Spinal cord (tissue), 10 donors: ENCODE measurements around the gene DECR2. TPM values are rescaled to one million over a fixed set of nuclear protein-coding genes. Genes with fewer than 3 reads are reported as not detected.

Experiments
- DNase-seq, 6 donors: peaks; one replicate each; pipeline versions ENCODE4 v3.0.0 to v3.0.0-alpha.2; 2013 to 2015; ENCODE audit warnings: low spot score in 6 of 6, low read depth in 4 of 6
- H3K27ac ChIP-seq: one replicate; pipeline ENCODE4 v1.5.1; 2013; ENCODE audit warnings: low read depth, low read length, control low read depth
- H3K27me3 ChIP-seq: one replicate; pipeline ENCODE4 v1.6.1; 2013; ENCODE audit warnings: low read length; ENCODE audit not compliant: control insufficient read depth, insufficient read depth
- H3K36me3 ChIP-seq: one replicate; pipeline ENCODE4 v1.6.1; 2013; ENCODE audit warnings: low read length; ENCODE audit not compliant: control insufficient read depth, insufficient read depth
- H3K4me1 ChIP-seq: one replicate; pipeline ENCODE4 v1.6.1; 2013; ENCODE audit warnings: low read length; ENCODE audit not compliant: control insufficient read depth, insufficient read depth
- H3K4me3 ChIP-seq: one replicate; pipeline ENCODE4 v1.5.1; 2013; ENCODE audit warnings: low read depth, low read length, control low read depth
- H3K9me3 ChIP-seq: one replicate; pipeline ENCODE4 v1.6.1; 2013; ENCODE audit warnings: low read length; ENCODE audit not compliant: control insufficient read depth, insufficient read depth
- WGBS: methylation state at CpG from one replicate; pipeline ENCODE4 v1.1.5; 2013; ENCODE audit warnings: missing lambda C conversion rate; ENCODE audit not compliant: insufficient coverage; 5-methylcytosine and 5-hydroxymethylcytosine counted together
- polyA plus RNA-seq, 2 donors: library from polyadenylated mRNA; unstranded; fragments of 120-200 nt; gene quantifications; one replicate each; pipeline ENCODE4 v1.2.1, GENCODE V29; 2013; ENCODE audit not compliant: insufficient read length in 2 of 2
- small RNA-seq: library from RNA; depleted of rRNA; stranded (forward); fragments of <200 nt; gene quantifications from one replicate; pipeline ENCODE3, GENCODE V24; 2014; ENCODE audit warnings: low replicate concordance
- total RNA-seq, 2 donors: library from RNA; depleted of rRNA in 1 of 2; stranded (reverse); fragments of 120-200 nt in 1 of 2; fragments of >200 nt in 1 of 2; gene quantifications; one replicate each; pipeline versions ENCODE4 v1.2.3 to v1.2.4, GENCODE V29; 2013 to 2014
- donor health status: healthy.

Gene DECR2
- total and polyA plus RNA-seq, 4 donors = 5.1 to 27.7 (median 17.1) TPM

DNA sequence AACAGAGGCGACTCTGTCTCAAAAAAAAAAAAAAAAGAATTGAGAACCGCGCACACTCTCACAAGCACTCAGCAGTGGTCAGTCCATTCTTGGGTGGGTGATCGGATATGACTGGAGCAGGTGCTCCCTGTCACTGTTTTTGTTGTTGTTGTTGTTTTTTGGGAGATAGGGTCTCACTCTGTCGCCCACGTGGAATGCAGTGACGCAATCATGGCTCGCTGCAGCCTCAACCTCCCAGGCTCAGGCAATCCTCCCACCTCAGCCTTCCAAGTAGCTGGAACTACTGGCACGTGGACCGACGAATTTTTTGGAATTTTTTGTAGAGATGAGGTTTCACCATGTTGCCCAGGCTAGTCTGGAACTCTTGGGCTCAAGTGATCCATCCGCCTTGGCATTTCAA lies 53.8 kb downstream of the DECR2 start:
- DNase-seq = no peak
- 97% methylated on average over 3 of the region's 12 CpGs for WGBS
- peaks cover 26% of the 10 kb centered on the region for H3K4me1 ChIP-seq
- no peaks in the 10 kb centered on the region for H3K9me3 ChIP-seq
- H3K36me3 ChIP-seq = peaks cover under 1% of the 10 kb centered on the region
- H3K27ac ChIP-seq = no peak overlapping the region
- H3K4me3 ChIP-seq = no peak overlapping the region
- no peaks in the 10 kb centered on the region for H3K27me3 ChIP-seq

DNA sequence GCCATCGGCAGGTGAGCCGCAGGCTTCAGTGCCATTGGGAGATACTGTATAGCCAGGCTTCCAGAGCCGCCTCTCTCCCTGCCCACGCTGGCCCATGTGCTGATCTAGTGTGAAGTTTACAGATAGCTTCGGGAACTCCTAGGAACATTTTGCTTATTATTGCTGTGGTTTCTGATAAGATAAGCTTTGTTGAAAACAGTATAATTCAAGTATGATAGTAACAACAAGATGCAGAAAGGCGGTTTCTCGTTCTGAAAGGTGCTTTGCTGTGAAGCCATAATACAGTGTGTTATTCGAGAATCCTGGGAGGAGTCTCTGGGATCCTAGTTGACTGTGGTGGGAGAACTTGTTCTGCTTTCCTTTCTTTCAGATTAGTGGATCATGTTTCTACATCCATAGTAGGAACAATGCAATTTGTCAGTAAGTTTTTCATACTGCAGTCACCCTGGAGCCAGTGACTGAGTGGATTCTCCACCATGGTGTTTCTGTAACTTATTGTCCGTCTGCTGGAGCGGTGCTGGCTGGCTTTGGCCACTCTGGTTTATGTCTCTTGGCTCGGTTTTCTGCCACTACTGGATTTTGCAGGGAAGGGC lies 55.3 kb downstream of the DECR2 start:
- Histone ChIP-seq H3K36me3 (peaks cover 12% of the 10 kb centered on the region), H3K9me3 (no peaks in the 10 kb centered on the region), H3K4me1 (peaks cover 19% of the 10 kb centered on the region), H3K4me3 (no peak overlapping the region), H3K27ac (peak overlapping the region; percentile 62), H3K27me3 (no peaks in the 10 kb centered on the region)
- peak in 3 of 6 donors; percentile 28 to 70 (median 51) for DNase-seq
- 37% methylated on average over 9 of the region's 11 CpGs for WGBS

DNA sequence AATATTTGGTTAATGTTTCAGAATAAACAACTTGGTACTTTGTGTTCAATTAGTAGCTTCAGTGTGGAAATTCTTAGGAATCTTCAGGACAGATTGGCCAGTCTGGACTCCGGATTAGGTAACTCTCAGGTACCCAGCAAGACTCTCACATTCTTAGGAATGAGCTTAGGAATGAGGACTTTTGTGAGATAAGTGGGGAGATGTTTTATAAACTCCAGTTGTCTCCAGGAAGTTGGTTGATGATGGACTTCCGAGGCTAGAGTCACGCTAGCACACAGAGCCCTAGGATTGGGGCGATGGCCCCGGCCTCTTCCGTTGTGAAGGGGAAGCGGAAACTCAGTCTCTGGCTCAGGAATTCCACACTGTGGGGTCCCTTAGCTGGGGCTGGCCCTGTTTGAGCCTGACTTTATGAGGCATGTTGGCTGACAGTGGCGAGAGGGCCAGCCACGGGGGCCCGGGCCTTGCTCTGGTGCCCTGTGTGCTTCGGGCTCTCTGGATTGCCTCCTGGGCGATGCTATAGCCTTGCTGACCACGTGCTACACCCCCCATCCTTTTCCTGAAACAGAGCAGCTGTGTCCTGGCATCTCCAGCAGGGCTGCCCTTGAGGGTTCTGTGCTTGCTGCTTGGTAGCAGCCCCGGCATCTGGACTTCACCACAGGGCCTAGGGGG lies 56.2 kb downstream of the DECR2 start:
- Histone ChIP-seq H3K9me3 (no peaks in the 10 kb centered on the region), H3K27ac (peak overlapping the region; percentile 62), H3K4me1 (peaks cover 19% of the 10 kb centered on the region), H3K36me3 (peaks cover 21% of the 10 kb centered on the region), H3K4me3 (no peak overlapping the region), H3K27me3 (no peaks in the 10 kb centered on the region)
- 66% methylated on average over 12 of the region's 14 CpGs for WGBS
- DNase-seq = peak in 2 of 6 donors; percentile 49 to 57

DNA sequence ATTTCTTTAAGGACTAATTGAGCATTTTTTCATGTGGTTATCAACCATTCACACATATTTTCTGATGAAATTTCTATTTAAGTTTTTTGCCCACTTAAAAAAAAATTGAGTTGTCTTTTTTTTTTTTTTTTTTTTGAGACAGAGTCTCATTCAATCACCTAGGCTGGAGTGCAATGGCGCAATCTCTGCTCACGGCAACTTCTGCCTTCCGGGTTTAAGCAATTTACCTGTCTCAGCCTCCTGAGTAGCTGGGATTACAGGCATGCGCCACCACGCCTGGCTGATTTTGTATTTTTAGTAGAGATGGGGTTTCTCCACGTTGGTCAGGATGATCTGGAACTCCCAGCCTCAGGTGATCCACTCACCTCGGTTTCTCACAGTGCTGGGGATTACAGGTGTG lies 58.1 kb downstream of the DECR2 start:
- H3K27me3 ChIP-seq = no peaks in the 10 kb centered on the region
- H3K36me3 ChIP-seq = peaks cover 38% of the 10 kb centered on the region
- 97% methylated on average over 5 of the region's 7 CpGs for WGBS

DNA sequence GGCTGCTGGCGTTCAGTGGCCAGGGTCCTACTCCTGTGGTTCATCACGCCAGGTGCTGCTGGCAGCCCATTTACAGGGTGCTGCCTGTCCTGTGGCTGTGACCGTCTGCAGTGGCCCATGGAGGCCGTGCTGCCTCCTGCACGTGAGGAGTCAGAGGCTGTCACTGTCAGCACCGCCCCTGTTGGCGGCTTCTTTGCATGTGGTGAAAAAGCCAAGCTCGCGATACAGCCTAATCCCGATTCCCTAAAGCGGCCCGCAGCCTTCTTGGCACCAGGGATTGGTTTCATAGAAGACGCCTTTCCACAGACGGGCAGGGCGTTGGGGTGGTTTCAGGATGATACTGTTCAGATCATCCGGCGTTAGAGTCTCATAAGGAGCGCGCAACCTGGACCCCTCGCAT lies 59.1 kb downstream of the DECR2 start:
- Histone ChIP-seq H3K4me1 (peaks cover 19% of the 10 kb centered on the region), H3K9me3 (no peaks in the 10 kb centered on the region), H3K27ac (no peak overlapping the region), H3K4me3 (no peak overlapping the region), H3K27me3 (no peaks in the 10 kb centered on the region), H3K36me3 (peaks cover 38% of the 10 kb centered on the region)
- DNase-seq = no peak
- WGBS = 91% methylated on average over 20 of the region's 20 CpGs

More for the DNA sequence above, 58.1 kb downstream of the DECR2 start:
- Histone ChIP-seq H3K4me1 (peaks cover 19% of the 10 kb centered on the region), H3K4me3 (no peak overlapping the region), H3K27ac (no peak overlapping the region), H3K9me3 (no peaks in the 10 kb centered on the region)
- no peak for DNase-seq

Small RNA genes lying within 50 kb of the gene (small RNA-seq; reads per million reads assigned to genes)
- not detected for gene RF00019

Other genes starting within 250 kb of the DECR2 start
- gene HBZ, start 249.2 kb upstream of the DECR2 start, total RNA-seq = 1 to 10 TPM; 1.4 to 5.0 TPM
- gene HBZ, start 249.2 kb upstream of the DECR2 start, polyA plus RNA-seq = 1 to 10 TPM; 1.1 to 3.3 TPM
- 10 to 100 TPM; 33.7 to 56.1 TPM for gene HBM, start 235.9 kb upstream of the DECR2 start, total RNA-seq
- gene HBM, start 235.9 kb upstream of the DECR2 start, polyA plus RNA-seq = 1 to 10 TPM; 5.4 to 5.5 TPM
- 1,000 to 10,000 TPM; 1,427 to 3,649 TPM for gene HBA2, start 229.0 kb upstream of the DECR2 start, total RNA-seq
- 1,000 to 10,000 TPM; 1,794 to 1,875 TPM for gene HBA2, start 229.0 kb upstream of the DECR2 start, polyA plus RNA-seq
- gene HBA1, start 225.2 kb upstream of the DECR2 start, total RNA-seq = 1,000 to 10,000 TPM in 1 of 2 donors, 100 to 1,000 TPM in 1; 718 to 1,778 TPM
- 1,000 to 10,000 TPM; 1,046 to 1,075 TPM for gene HBA1, start 225.2 kb upstream of the DECR2 start, polyA plus RNA-seq
- gene HBQ1, start 221.4 kb upstream of the DECR2 start, total RNA-seq = 1 to 10 TPM; 6.4 to 6.6 TPM
- gene HBQ1, start 221.4 kb upstream of the DECR2 start, polyA plus RNA-seq = 10 to 100 TPM; 10.4 to 11.6 TPM
- 100 to 1,000 TPM in 1 of 2 donors, 10 to 100 TPM in 1; 63.4 to 117 TPM for gene LUC7L, start 172.4 kb upstream of the DECR2 start, total RNA-seq
- 100 to 1,000 TPM; 158 to 199 TPM for gene LUC7L, start 172.4 kb upstream of the DECR2 start, polyA plus RNA-seq
- 10 to 100 TPM; 34.8 to 55.8 TPM for gene FAM234A, start 167.1 kb upstream of the DECR2 start, total RNA-seq
- gene FAM234A, start 167.1 kb upstream of the DECR2 start, polyA plus RNA-seq = 10 to 100 TPM; 60.6 to 66.3 TPM
- 10 to 100 TPM in 1 of 2 donors, 1 to 10 TPM in 1; 7.9 to 13.0 TPM for gene RGS11, start 125.9 kb upstream of the DECR2 start, total RNA-seq
- 10 to 100 TPM; 29.5 to 47.5 TPM for gene RGS11, start 125.9 kb upstream of the DECR2 start, polyA plus RNA-seq
- gene ARHGDIG, start 121.3 kb upstream of the DECR2 start, total RNA-seq = 10 to 100 TPM; 24.9 to 50.4 TPM
- gene ARHGDIG, start 121.3 kb upstream of the DECR2 start, polyA plus RNA-seq = 100 to 1,000 TPM; 106 to 120 TPM
- 10 to 100 TPM in 1 of 2 donors, 1 to 10 TPM in 1; 8.0 to 10.5 TPM for gene PDIA2, start 118.7 kb upstream of the DECR2 start, total RNA-seq
- gene PDIA2, start 118.7 kb upstream of the DECR2 start, polyA plus RNA-seq = 10 to 100 TPM; 37.1 to 38.4 TPM
- gene AXIN1, start 49.2 kb upstream of the DECR2 start, total RNA-seq = 10 to 100 TPM in 1 of 2 donors, 1 to 10 TPM in 1; 8.5 to 24.0 TPM
- 10 to 100 TPM; 20.5 to 23.0 TPM for gene AXIN1, start 49.2 kb upstream of the DECR2 start, polyA plus RNA-seq
- 10 to 100 TPM; 43.4 to 73.9 TPM for gene MRPL28, start 31.3 kb upstream of the DECR2 start, total RNA-seq
- gene MRPL28, start 31.3 kb upstream of the DECR2 start, polyA plus RNA-seq = 100 to 1,000 TPM; 112 to 114 TPM
- 10 to 100 TPM; 17.3 to 31.8 TPM for gene PGAP6, start 19.9 kb upstream of the DECR2 start, total RNA-seq
- gene PGAP6, start 19.9 kb upstream of the DECR2 start, polyA plus RNA-seq = 10 to 100 TPM; 60.6 to 70.3 TPM
- gene NME4, start 4.7 kb upstream of the DECR2 start, total RNA-seq = 10 to 100 TPM; 14.3 to 88.8 TPM
- 100 to 1,000 TPM; 133 to 150 TPM for gene NME4, start 4.7 kb upstream of the DECR2 start, polyA plus RNA-seq
- 10 to 100 TPM; 24.2 to 43.5 TPM for gene RAB11FIP3, start 23.8 kb downstream of the DECR2 start, total RNA-seq
- 100 to 1,000 TPM in 1 of 2 donors, 10 to 100 TPM in 1; 89.3 to 107 TPM for gene RAB11FIP3, start 23.8 kb downstream of the DECR2 start, polyA plus RNA-seq
- 10 to 100 TPM in 1 of 2 donors, 1 to 10 TPM in 1; 9.6 to 19.5 TPM for gene CAPN15, start 125.8 kb downstream of the DECR2 start, total RNA-seq
- gene CAPN15, start 125.8 kb downstream of the DECR2 start, polyA plus RNA-seq = 10 to 100 TPM; 36.4 to 43.2 TPM
- gene PRR35, start 158.5 kb downstream of the DECR2 start, total RNA-seq = under 1 TPM in 1 of 2 donors, not detected in 1; 0.06 TPM
- gene PRR35, start 158.5 kb downstream of the DECR2 start, polyA plus RNA-seq = under 1 TPM in 1 of 2 donors, not detected in 1; 0.14 TPM
- gene NHLRC4, start 165.1 kb downstream of the DECR2 start, total RNA-seq = 1 to 10 TPM in 1 of 2 donors, under 1 TPM in 1; 0.89 to 3.5 TPM
- gene NHLRC4, start 165.1 kb downstream of the DECR2 start, polyA plus RNA-seq = 1 to 10 TPM in 1 of 2 donors, under 1 TPM in 1; 0.73 to 1.2 TPM
- gene PIGQ, start 168.1 kb downstream of the DECR2 start, total RNA-seq = 10 to 100 TPM; 19.1 to 38.1 TPM
- gene PIGQ, start 168.1 kb downstream of the DECR2 start, polyA plus RNA-seq = 10 to 100 TPM; 69.4 to 85.7 TPM
- 10 to 100 TPM; 12.4 to 21.7 TPM for gene RAB40C, start 188.2 kb downstream of the DECR2 start, total RNA-seq
- 10 to 100 TPM; 38.4 to 45.7 TPM for gene RAB40C, start 188.2 kb downstream of the DECR2 start, polyA plus RNA-seq
- gene WFIKKN1, start 229.1 kb downstream of the DECR2 start, total RNA-seq = under 1 TPM; 0.30 to 0.44 TPM
- 1 to 10 TPM; 1.1 to 1.4 TPM for gene WFIKKN1, start 229.1 kb downstream of the DECR2 start, polyA plus RNA-seq
- 10 to 100 TPM; 26.8 to 73.3 TPM for gene METTL26, start 234.4 kb downstream of the DECR2 start, total RNA-seq
- 100 to 1,000 TPM; 119 to 124 TPM for gene METTL26, start 234.4 kb downstream of the DECR2 start, polyA plus RNA-seq
- 10 to 100 TPM in 1 of 2 donors, 1 to 10 TPM in 1; 9.1 to 28.1 TPM for gene MCRIP2, start 239.9 kb downstream of the DECR2 start, total RNA-seq
- 10 to 100 TPM; 34.8 to 38.7 TPM for gene MCRIP2, start 239.9 kb downstream of the DECR2 start, polyA plus RNA-seq
- 10 to 100 TPM in 1 of 2 donors, 1 to 10 TPM in 1; 8.3 to 31.9 TPM for gene WDR90, start 247.5 kb downstream of the DECR2 start, total RNA-seq
- 10 to 100 TPM; 46.6 to 63.1 TPM for gene WDR90, start 247.5 kb downstream of the DECR2 start, polyA plus RNA-seq